DMS79 (cell line): ENCODE data around the gene CCZ1B.
"Not testable (repeated sequence)": the region's sequence is repeated elsewhere in the genome, so short reads cannot be mapped to it uniquely, and the experiment has no call there.

Source experiments
- DNase-seq: peaks from one replicate; lab custom pipeline; 2025; lab: John Stamatoyannopoulos, UW

The CCZ1B gene

DNA sequence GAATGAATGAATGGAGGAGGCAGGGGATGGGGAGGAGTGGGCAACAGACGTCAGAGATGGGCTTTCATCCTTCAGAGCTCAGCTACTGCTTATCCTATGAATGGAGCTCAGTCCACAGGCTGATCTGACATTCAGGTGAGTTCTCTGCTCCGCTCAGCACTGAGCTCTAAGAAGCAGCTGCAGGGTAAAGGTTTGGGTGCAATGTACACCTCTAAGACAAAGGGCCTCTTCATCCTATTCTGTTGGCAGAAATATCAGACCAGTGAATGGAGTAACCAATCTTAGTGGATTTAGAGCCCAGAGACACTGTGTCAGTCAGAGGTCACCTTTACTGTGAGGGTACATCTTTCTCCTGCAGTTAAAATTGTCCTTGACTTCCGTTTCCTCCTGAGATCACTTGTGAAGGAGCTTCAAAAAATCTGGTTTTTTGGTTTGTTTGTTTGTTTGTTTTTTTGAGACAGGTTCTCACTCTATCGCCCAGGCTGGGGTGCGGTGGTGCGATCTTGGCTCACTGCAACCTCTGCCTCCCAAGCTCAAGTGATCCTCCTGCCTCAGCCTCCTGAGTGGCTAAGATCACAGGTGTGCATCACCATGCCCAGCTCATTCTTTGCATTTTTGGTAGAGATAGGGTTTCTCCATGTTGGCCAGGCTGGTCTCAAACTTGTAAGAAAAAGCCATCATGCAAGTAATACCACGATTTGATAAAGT lies 5.1 kb upstream of the CCZ1B start:
- no peak for DNase-seq

DNA sequence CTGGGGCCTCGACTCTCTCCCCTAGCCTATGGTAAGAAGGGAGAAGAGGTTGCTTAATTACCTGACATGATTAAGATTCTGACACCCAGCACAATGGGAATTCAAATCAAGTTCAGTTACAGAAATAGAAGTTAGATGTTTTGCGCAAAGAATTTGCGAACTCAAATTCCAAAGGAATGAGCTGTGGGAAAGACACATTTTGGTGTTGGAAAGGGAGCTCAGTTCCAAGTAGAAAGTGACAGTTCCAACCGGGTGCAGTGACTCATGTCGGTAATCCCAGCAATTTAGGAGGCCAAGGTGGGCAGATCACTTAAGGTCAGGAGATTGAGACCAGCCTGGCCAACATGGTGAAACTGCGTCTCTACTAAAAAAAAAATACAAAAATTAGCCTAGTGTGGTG lies 4.0 kb upstream of the CCZ1B start:
- DNase-seq, result not testable (repeated sequence)

DNA sequence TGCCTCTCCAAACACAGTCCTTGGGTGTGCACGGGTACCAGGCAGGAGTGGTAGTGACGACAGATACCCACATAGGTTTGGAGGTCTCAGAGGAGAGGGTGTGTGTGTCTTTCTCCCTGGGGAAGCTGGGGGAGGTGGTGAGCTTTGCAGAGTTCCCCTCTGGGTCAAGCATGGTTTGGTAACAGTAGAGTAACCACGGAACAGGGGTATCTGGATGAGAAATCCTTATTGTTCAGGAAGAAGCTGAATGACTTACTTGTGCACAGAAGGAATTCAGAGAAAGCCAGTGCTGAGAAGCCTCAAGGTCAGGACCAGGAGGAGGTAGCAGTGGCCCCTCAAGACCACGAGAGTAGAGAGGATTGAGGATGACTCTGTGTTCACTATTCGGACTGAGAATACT lies 3.5 kb upstream of the CCZ1B start:
- DNase-seq, result not testable (repeated sequence)

DNA sequence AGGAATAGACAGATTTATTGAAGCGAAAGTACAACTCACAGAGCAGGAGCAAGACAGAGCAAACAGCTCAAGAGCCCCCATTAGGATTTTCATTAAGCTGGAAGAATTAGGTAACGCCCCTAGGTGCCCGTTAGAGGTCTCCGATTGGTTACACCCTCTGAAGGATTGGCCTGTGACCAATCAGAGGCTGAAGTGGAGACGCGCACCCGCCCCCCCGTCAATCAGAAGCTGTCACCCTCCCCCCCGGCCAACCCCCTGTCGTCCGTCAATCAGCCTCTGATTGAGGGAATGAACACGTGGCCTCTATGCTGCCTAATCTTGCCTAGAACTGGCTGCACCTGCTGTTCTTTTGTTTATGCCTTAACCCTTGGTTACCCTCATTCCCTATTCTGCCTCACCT lies 1.1 kb upstream of the CCZ1B start:
- DNase-seq, result not testable (repeated sequence)

- DNase-seq, result not testable (repeated sequence)
Observed at GRCh38 chr7:6825236-6826125, 594 bp downstream of the CCZ1B start.

DNA sequence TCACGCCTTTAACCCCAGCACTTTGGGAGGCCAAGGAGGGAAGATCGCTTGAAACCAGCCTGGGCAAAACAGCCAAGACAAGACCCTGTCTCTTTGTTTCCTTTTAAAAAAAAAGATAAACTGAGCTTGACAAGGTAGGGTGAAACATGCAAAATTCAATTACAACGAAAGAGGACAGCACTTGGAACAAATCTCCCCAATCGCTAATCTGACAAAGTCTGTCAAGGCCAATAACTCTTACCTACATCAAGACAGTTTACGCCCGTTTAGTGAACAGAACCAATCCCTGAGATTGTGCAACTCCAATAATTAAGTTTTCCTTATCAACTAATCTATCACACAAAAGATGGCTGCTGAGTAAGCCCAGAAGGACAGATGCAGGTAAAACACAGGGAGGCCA lies 4.5 kb downstream of the CCZ1B start:
- not testable (repeated sequence) for DNase-seq

- DNase-seq, result not testable (repeated sequence)
Observed at GRCh38 chr7:6815470-6815869, 10.6 kb downstream of the CCZ1B start.

DNA sequence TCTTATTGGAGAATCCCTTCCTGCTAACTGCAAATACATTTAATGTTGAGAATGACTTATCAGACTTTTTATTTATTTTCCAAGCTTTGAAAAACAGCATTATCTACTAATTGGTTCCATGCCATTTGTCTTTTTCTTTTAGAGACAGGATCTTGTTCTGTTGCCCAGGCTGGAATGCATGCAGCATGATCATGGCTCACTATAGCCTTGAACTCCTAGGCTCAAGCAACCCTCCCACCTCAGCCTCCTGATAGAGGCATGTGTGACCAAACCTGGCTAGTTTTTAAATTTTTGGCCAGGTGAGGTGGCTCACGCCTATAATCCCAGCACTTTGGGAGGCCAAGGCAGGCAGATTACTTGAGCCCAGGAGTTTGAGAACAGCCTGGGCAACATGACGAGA lies 13.1 kb downstream of the CCZ1B start:
- not testable (repeated sequence) for DNase-seq

DNA sequence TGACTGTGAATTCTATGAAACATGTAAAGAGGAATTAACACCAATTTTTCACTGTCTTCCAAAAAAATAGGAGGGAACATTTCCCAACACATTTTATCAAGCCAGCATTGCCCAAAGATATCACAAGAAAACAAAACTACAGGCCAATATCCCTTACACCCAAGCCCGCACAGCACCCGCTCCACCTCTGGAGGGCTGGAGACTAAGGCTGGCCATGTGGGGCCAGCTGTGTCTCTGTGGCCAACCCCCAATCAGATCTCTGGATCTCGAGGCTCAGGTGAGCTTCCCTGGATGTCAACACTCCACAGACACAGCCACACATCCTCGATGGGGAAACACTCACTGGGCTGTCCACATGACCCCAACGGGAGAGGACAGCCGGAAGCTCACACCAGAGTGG lies 18.1 kb downstream of the CCZ1B start:
- DNase-seq, result not testable (repeated sequence)

DNA sequence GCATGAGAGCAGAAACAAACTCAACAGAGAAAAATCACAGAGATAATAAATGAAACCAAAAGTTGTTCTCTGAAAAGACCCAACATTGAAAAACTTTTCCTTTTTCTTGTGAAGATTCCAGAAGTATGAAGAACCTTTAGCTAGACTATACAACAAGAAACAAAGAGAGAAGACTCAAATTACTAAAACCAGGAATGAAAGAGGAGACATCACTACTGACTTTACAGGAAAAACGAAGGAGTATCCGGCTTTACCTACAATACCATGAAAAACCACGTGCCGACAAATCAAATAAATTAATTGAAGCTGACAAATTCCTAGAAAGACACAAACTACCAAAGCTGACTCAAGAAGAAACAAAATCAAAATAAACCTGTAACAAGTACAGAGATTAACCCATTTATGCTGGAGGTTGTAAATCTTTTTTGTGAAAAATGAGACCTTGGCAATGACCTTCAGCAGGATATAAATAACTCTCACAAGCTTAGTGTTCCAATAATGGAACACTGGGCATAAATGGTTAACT lies 18.6 kb downstream of the CCZ1B start:
- not testable (repeated sequence) for DNase-seq

DNA sequence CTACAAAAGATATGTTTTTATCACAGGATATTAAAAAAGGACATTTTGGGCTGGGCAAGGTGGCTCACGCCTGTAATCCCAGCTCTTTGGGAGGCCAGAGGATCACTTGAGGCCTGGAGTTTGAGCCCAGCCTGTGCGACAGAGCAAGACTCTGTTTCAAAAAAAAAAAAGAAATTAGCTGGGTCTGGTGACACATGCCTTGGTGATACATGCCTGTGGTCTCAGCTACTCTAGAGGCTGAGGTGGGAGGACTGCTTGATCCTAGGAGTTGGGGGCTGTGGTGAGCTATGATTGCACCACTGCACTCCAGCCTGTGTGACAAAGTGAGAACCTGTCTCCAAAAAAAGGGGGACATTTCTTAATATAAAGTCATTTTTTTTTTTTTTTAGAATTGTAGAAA lies 25.7 kb downstream of the CCZ1B start:
- DNase-seq, result not testable (repeated sequence)

DNA sequence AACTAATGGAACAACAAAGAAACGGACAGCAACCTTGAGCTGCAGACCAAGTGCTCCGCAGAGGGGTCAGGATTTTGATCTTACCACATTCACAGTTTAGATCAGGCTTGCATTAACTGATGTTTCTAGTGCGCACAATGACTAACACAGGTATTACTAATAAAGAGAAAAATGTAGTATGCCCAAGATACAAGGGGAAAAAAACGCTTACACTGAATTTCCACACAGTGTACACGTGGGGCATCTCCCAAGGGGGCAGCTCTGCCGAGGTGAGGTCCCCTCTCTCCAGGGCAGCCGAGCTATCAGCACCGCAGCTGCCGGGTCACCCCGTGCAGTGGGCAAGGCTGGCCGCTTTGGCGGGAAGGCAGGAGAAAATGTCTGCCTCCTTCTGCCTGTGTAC lies 26.2 kb downstream of the CCZ1B start:
- DNase-seq, result not testable (repeated sequence)

GRCh38 chr7:6798047-6798446 lies 28.0 kb downstream of the CCZ1B start:
- not testable (repeated sequence) for DNase-seq

DNA sequence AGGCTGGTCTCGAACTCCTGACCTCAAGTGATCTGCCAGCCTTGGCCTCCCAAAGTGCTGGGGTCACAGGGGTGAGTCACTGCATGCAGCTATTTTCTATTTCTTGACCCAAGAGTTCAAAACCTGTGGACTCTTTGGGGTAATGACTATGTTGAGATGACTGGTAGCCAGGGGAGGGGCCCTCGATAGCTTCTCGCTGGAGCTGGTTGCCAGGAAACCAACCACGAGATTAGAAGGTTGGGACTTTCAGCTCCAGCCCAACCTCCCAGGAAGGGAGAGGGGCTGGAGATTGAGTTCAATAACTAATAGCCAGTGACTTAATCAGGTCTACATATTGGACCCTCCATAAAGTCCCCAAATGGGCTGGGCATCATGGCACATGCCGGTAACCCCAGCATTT lies 28.9 kb downstream of the CCZ1B start:
- DNase-seq, result not testable (repeated sequence)

DNA sequence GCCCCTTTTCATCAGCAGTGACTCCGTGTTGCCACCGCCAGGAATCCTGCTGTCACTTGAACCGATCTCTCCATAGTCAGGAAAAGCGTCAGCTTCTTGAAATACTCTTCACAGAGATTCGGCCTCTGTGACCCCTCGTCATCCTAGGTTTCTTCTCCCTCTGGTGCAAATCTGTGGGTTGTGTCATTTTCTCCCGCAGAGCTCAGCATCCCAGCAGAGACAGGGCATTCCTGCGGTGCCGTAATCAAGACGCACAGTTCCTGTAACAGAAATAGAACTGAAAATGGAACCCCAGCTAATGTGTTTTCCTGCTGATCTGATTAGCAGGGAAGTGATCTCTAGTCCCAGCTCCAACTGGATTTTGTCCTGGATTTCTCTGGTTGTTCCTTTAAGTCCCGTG lies 31.8 kb downstream of the CCZ1B start:
- not testable (repeated sequence) for DNase-seq

- not testable (repeated sequence) for DNase-seq
Observed at GRCh38 chr7:6792113-6792872, 33.8 kb downstream of the CCZ1B start.

DNA sequence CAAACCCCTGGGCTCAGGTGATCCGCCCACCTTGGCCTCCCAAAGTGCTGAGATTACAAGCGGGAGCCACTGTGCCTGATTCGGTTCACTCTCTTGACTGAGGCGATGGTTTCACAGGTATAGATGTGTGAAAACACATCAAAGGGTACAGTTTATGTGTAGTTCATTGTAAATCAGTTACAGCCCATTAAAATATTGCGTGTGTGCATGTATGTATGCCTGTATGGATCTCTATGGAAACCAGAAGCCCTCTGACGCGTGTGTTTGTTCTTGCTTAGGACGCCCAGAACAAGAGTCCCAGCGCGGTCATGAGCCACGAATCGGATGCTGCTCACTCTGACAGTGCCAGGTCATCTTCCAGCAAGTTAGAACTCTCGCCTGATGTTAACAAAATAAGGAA lies 36.7 kb downstream of the CCZ1B start:
- not testable (repeated sequence) for DNase-seq

DNA sequence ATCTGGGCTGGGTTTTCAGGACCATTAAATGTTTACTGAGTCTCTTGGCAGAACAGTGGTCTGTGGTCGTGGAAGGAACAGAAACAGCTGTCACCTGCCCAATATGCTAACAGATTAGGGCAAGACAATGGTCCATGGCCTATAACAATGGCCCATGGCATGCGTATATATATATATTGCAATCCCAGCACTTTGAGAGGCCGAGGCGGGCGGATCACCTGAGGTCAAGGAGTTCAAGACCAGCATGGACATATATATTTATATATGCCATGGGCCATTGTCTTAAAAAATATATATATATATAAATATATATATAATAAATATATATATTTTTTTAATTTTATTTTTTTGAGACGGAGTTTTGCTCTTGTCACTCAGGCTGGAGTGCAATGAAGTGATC lies 44.5 kb downstream of the CCZ1B start:
- not testable (repeated sequence) for DNase-seq

- DNase-seq, result not testable (repeated sequence)
Observed at GRCh38 chr7:6761186-6761585, 64.9 kb downstream of the CCZ1B start.

DNA sequence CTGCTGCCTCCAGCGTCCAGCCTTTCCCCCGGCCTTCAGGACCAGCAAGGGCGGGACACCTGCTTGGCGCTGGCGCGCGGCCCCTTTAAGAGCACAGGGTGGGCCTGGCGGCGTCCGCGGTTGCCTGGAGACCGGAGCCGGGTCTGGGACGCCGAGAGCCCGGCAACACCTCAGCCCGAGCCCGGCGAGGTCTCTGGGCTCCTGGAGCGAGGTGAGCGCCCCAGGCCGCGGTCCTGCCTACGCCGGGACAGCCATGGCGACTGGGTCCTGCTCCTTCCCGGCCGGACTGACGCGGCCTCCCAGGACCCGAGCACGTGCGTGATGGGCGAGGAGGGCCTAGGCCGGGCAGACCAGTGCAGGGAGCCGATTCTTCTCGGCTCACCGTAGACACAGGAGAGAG lies 72.1 kb downstream of the CCZ1B start, which contains the start of gene RSPH10B2:
TSS of gene RSPH10B2 (plus strand) at position 140 of the 400 bp plus-strand sequence. CDS start 3,575 bp downstream, outside the sequence.
- not testable (repeated sequence) for DNase-seq

DNA sequence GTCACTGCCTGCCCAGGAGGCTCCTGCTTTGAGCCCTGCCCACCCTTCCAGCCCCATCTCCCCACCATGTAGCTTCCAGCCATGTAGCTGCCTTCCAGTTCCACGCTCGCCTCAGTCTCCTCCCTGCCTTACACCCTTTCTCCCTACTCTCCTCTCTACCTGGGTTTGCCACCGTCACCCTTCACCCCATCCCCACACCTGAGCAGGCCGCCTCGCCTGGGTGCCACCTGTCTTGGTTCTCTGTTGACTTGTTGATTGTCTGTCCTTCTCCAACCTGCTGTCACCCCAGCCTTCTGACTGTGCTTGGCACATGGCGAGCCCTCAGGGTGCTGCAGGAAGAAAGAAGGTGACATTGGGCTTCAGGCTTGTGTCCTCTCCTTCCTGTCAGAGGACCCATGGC lies 75.9 kb downstream of the CCZ1B start:
- DNase-seq, result not testable (repeated sequence)

DNA sequence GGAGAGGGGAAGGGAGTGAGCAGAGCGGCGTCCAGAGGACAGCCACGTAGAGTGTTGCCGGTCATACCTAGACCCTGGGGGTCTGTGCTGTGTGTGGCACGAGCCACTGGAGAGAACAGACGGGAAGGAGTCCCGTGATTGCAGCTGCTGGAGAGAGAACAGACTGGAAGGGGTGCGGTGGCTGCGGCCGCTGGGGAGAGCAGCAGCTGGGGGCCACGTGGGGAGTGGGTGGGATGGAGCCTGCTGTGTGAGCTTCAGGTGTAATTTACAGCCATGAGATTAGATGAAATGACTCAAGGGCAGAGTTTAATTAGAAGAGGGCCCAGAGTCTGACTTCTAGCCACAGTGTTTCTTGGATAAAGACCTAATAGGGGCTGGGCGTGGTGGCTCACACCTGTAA lies 76.7 kb downstream of the CCZ1B start:
- DNase-seq, result not testable (repeated sequence)
